ENCODE data around the gene SLC9A7.

The SLC9A7 gene

DNA sequence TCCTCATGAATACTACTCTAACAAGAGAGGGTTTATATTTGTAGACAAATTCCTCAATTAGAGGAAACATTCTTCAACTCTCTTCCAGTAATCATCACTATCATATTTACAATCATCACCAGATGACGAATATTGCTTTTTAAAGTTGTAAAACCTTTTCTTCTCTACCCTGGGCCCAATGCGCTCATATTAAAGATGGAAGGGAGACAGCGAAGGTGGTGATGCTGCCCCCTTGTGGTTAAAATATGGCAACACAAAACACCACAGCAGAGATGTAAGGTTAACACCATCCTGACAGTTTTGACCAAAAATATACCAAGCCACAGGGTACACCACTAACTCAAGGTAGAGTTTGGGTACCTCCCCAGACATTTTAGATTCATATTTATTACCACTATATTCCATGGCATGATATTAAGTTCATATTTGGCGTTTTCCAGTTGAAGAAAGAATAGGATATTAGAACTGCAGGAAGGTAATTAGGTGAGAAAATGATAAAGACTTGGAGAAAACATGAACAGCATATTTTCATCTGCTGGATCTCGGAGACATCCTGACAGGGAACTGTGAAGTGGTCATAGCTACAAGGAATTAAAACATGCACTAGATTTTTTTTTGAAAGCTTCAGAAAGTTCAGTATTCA is 72.8 kb downstream of the SLC9A7 start:
- peak; percentile 57 for TF ChIP-seq CTCF (IDR thresholded peaks at IDR 0.05; ENCODE audit: borderline replicate concordance, control extremely low read depth, extremely low read depth, insufficient read depth, missing control alignments)
- in situ Hi-C loops (cut with MboI; ENCODE audit: low sequenced_read_pairs, unreplicated experiment), result no loop called here
- DNase-seq (ENCODE audit: low spot score), result peak; percentile 27

- DNase-seq (ENCODE audit: low spot score), result no peak
- TF ChIP-seq CTCF (IDR thresholded peaks at IDR 0.05; ENCODE audit: borderline replicate concordance, control extremely low read depth, extremely low read depth, insufficient read depth, missing control alignments), result no peak
- in situ Hi-C loops (cut with MboI; ENCODE audit: low sequenced_read_pairs, unreplicated experiment), result no loop called here
These were observed 75.9 kb downstream of the SLC9A7 start for GRCh38 chrX:46683048-46683447.

- TF ChIP-seq CTCF (IDR thresholded peaks at IDR 0.05; ENCODE audit: borderline replicate concordance, control extremely low read depth, extremely low read depth, insufficient read depth, missing control alignments), result no peak
- no peak for DNase-seq (ENCODE audit: low spot score)
- in situ Hi-C loops (cut with MboI; ENCODE audit: low sequenced_read_pairs, unreplicated experiment), result no loop called here
These were observed 77.1 kb downstream of the SLC9A7 start for GRCh38 chrX:46681849-46682248.

GRCh38 chrX:46678232-46678631 is 80.7 kb downstream of the SLC9A7 start:
- in situ Hi-C loops (cut with MboI; ENCODE audit: low sequenced_read_pairs, unreplicated experiment), result no loop called here
- TF ChIP-seq CTCF (IDR thresholded peaks at IDR 0.05; ENCODE audit: borderline replicate concordance, control extremely low read depth, extremely low read depth, insufficient read depth, missing control alignments), result no peak
- DNase-seq (ENCODE audit: low spot score), result no peak

GRCh38 chrX:46676399-46677356 is 82.2 kb downstream of the SLC9A7 start:
- no peak for TF ChIP-seq CTCF (IDR thresholded peaks at IDR 0.05; ENCODE audit: borderline replicate concordance, control extremely low read depth, extremely low read depth, insufficient read depth, missing control alignments)
- in situ Hi-C loops (cut with MboI; ENCODE audit: low sequenced_read_pairs, unreplicated experiment), result no loop called here
- no peak for DNase-seq (ENCODE audit: low spot score)

DNA sequence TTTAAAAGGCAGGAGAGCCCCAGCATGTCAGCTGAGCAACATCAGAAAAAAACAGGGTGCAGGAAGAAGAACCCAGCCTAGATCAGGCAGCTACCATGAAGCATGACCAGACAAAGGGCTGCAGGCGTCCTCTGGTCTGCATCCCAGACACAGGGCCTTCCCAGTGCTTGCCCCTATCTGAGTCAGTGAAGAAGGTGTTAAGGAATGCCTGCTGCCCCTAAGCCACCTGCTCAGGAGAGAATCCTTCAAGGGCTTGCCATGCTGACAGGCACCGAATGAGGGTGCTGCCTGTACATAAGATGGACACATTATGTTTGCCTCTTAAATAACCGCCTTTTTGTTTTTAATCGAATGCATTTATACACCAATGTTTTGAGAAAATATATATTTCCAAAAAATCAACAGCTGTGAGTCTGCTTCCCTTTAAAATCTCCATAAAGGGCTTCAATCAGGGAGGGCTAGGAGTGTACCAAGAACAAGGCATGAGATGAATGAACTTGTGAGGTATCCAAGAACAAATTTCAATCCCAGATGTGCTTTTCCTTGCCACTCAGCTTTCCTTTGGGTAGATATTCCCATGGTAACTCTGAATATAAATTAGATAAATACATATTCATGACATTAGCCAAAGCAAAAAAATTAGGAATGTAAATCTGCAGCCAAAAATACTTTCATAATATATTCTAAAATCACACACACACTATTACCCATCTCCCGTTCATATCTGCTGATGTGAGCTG is 85.1 kb downstream of the SLC9A7 start:
- in situ Hi-C loops (cut with MboI; ENCODE audit: low sequenced_read_pairs, unreplicated experiment), result no loop called here
- DNase-seq (ENCODE audit: low spot score), result no peak
- TF ChIP-seq CTCF (IDR thresholded peaks at IDR 0.05; ENCODE audit: borderline replicate concordance, control extremely low read depth, extremely low read depth, insufficient read depth, missing control alignments), result no peak
